OCI-LY3 (cell line): ENCODE results near the gene ZNF821.

Experiments
- CTCF ChIP-seq: fragments of 200-600, 300-600 bp; sonication (generic); IDR thresholded peaks from 2 replicates; pipeline ENCODE4 v1.5.1; 2014; ENCODE audit warnings: antibody characterized with exemption, low read length, low read depth
- EZH2phosphoT487 ChIP-seq: fragments of 200-600 bp; shearing (Covaris generic); IDR thresholded peaks from 2 replicates; pipeline ENCODE4 v1.6.1; 2018; ENCODE audit warnings: antibody characterized with exemption, mixed run types, low read depth

DNA sequence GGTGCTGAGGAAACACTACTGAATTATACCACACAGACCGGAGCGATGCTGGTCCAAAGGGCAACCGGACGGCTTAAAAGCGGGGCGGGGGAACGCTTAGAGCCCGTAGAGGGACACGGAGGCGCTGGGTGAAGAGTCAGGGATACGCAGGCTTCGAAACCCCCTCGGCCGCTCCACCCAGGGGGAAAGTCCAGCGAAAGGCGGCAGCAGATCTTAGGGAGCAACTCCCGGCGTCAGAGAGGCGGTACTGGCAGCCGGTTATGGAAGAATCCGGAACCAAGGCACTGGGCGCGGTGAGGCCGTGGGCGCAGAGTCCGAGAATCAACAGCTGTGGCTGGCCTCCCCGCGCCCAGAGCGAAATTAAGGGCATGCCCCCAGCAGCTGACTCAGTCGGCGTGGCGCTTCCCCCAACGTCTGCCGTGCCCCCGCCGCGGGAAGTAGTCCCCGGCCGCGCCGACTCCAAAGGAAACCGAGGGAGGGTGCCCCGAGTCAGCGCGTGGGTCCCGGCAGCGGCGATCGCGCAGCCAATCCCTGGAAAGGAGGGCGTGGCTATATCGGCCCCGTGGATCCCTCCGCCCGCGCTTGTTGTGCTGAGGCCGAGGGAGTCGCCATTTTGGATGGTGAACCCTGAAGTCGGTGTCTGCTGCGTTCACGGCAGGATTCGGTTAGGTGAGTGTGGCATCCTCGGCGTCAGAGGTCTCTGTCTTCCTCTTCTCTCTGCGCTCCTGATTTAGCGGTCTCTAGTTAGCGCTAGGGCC lies 11.1 kb upstream of the ZNF821 start, which contains the start of gene IST1:
- TF ChIP-seq CTCF (no peak), EZH2phosphoT487 (no peak)
